AG09309 (cell line): ENCODE data around the gene SCAF11.
"Not testable (repeated sequence)": the region's sequence is repeated elsewhere in the genome, so short reads cannot be mapped to it uniquely, and the experiment has no call there.

ENCODE experiments used
- DNase-seq: peaks from one replicate; pipeline ENCODE4 v3.0.0-alpha.2; 2010; ENCODE audit warnings: low read depth
- H3K4me3 ChIP-seq: 2 replicates; pipeline ENCODE4 v1.5.1; 2011; ENCODE audit warnings: mild to moderate bottlenecking, low read depth, low read length, moderate library complexity; ENCODE audit not compliant: control insufficient read depth
- CTCF ChIP-seq: IDR thresholded peaks from 2 replicates; pipeline ENCODE4 v1.5.1; 2011; ENCODE audit warnings: mild to moderate bottlenecking, low read depth, low read length, inconsistent platforms; ENCODE audit not compliant: insufficient read depth, control insufficient read depth; ENCODE audit errors: missing control alignments

Gene SCAF11

GRCh38 chr12:46005823-46006222 is 15.4 kb upstream of the SCAF11 start:
- TF ChIP-seq CTCF = no peak
- no peak for DNase-seq
- no peak overlapping the region for H3K4me3 ChIP-seq

GRCh38 chr12:46005151-46005797 is 14.9 kb upstream of the SCAF11 start:
- TF ChIP-seq CTCF = peak; percentile 29
- H3K4me3 ChIP-seq = no peak overlapping the region
- no peak for DNase-seq

GRCh38 chr12:46004715-46005114 is 14.3 kb upstream of the SCAF11 start:
- TF ChIP-seq CTCF = no peak
- no peak for DNase-seq
- H3K4me3 ChIP-seq = no peak overlapping the region

GRCh38 chr12:46000076-46000475 is 9.7 kb upstream of the SCAF11 start:
- not testable (repeated sequence) for H3K4me3 ChIP-seq, DNase-seq

- no peak for DNase-seq
- TF ChIP-seq CTCF = no peak
- H3K4me3 ChIP-seq = no peak overlapping the region
Observed at GRCh38 chr12:45994736-45995135, 4.4 kb upstream of the SCAF11 start.

- peak overlapping the region; percentile 76 for H3K4me3 ChIP-seq
- no peak for DNase-seq
- TF ChIP-seq CTCF = no peak
Observed at GRCh38 chr12:45991284-45992249, 1.2 kb upstream of the SCAF11 start.
